Stomach (tissue), 9 donors: ENCODE measurements around the gene LSR. TPM values are rescaled to one million over a fixed set of nuclear protein-coding genes. Genes with fewer than 3 reads are reported as not detected.

Experiments used
- DNase-seq, 2 donors: peaks; one replicate each; pipeline versions ENCODE4 v3.0.0 to v3.0.0-alpha.2; 2013 to 2019
- H3K27ac ChIP-seq, 5 donors: fragments of 200-600 bp in 4 of 5; sonication (generic) in 4 of 5; one replicate each; pipeline ENCODE4 v1.5.1; 2013 to 2019; ENCODE audit warnings: mild to moderate bottlenecking in 1 of 5, moderate library complexity in 1 of 5
- H3K27me3 ChIP-seq, 3 donors: fragments of 200-600 bp; sonication (generic); one replicate each; pipeline ENCODE4 v1.5.1; 2017 to 2019; ENCODE audit warnings: mixed run types in 1 of 3
- H3K36me3 ChIP-seq, 4 donors: fragments of 200-600 bp; sonication (generic); 1 replicate in 3 of 4; 2 replicates in 1 of 4; pipeline ENCODE4 v1.5.1; 2016 to 2019
- H3K4me1 ChIP-seq, 4 donors: fragments of 200-600 bp; sonication (generic); one replicate each; pipeline ENCODE4 v1.5.1; 2016 to 2019
- H3K4me3 ChIP-seq, 4 donors: fragments of 200-600 bp; sonication (generic) in 3 of 4; one replicate each; pipeline ENCODE4 v1.5.1; 2016 to 2019; ENCODE audit warnings: mild to moderate bottlenecking in 1 of 4
- H3K9me3 ChIP-seq, 4 donors: fragments of 200-600 bp; sonication (generic); one replicate each; pipeline ENCODE4 v1.5.1; 2016 to 2019
- EP300 ChIP-seq: sonication (generic); formaldehyde crosslinking; IDR thresholded peaks from one replicate; pipeline ENCODE4 v1.6.1; 2017; ENCODE audit warnings: antibody characterized with exemption
- POLR2A ChIP-seq, 4 donors: fragments of 450-650 bp; IDR thresholded peaks; one replicate each; pipeline ENCODE4 v1.6.1; 2016; ENCODE audit warnings: antibody characterized with exemption in 4 of 4, control low read depth in 2 of 4, mild to moderate bottlenecking in 1 of 4, moderate library complexity in 1 of 4
- POLR2AphosphoS5 ChIP-seq, 3 donors: sonication (generic); formaldehyde crosslinking; IDR thresholded peaks; one replicate each; pipeline ENCODE4 v1.6.1; 2016; ENCODE audit warnings: antibody characterized with exemption in 3 of 3
- WGBS, 5 donors: extraction: QIAGEN DNeasy Blood & Tissue Kit in 3 of 5; methylation state at CpG; one replicate each; pipeline versions ENCODE4 v1.1.5 to v1.1.7; 2013 to 2018; 5-methylcytosine and 5-hydroxymethylcytosine counted together
- intact Hi-C: fragments of 100-400 bp; cut with DNase I; formaldehyde crosslinking; loops from one replicate; pipeline ENCODE4 v1.15.1; 2023; ENCODE audit warnings: low total_unique reads
- polyA plus RNA-seq, 3 donors: library from polyadenylated mRNA; stranded (reverse); fragments of 200-250 nt; gene quantifications; one replicate each; pipeline ENCODE4 v1.2.3, GENCODE V29; 2013
- total RNA-seq, 5 donors: library from RNA; depleted of rRNA; stranded (reverse); fragments of >200 nt; gene quantifications; one replicate each; pipeline versions ENCODE4 v1.1.0 to v1.2.3, GENCODE V29; 2014 to 2016
- TF ChIP-seq, protein P1 (sequence below), 7 experiments: fragments of 450-650 bp in 4 of 7; fragments of 200-600 bp in 3 of 7; sonication (generic) in 3 of 7; IDR thresholded peaks; one replicate each; pipeline ENCODE4 v1.5.1; 2016 to 2019; ENCODE audit warnings: antibody characterized with exemption in 7 of 7, control low read depth in 2 of 7, mild to moderate bottlenecking in 1 of 7
- donor health status: healthy with polysubstance abuse.
- donor health status: Bipolar disorder and iron deficiency.
- donor health status: healthy.

The LSR gene
- total and polyA plus RNA-seq, 8 donors, result 17.9 to 174 (median 78.6) TPM

DNA sequence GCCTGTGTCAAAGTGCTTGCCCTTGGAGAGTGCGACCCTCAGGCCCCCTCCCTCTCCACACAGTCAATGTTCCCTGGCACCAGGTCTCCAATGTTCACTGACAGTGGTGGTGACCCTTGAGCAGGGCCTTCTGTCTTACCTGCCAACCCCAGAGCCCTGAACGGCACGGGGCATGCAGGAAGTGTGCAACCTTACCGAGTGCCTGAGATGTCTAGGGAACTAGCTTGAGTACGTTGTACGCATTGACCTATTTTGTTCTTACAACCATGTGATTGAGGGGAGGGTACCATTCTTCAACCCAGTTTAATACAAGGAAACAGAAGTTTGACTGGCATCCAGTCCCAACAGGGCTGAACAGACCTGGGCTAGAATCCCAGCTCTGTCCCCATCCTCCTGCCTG is 56.4 kb downstream of the LSR start:
- H3K27ac ChIP-seq, result no peak overlapping the region
- TF ChIP-seq POLR2A (IDR thresholded peaks at IDR 0.05), result no peak
- TF ChIP-seq POLR2AphosphoS5 (IDR thresholded peaks at IDR 0.05), result no peak
- no peak for TF ChIP-seq EP300
- TF ChIP-seq, protein P1, sequence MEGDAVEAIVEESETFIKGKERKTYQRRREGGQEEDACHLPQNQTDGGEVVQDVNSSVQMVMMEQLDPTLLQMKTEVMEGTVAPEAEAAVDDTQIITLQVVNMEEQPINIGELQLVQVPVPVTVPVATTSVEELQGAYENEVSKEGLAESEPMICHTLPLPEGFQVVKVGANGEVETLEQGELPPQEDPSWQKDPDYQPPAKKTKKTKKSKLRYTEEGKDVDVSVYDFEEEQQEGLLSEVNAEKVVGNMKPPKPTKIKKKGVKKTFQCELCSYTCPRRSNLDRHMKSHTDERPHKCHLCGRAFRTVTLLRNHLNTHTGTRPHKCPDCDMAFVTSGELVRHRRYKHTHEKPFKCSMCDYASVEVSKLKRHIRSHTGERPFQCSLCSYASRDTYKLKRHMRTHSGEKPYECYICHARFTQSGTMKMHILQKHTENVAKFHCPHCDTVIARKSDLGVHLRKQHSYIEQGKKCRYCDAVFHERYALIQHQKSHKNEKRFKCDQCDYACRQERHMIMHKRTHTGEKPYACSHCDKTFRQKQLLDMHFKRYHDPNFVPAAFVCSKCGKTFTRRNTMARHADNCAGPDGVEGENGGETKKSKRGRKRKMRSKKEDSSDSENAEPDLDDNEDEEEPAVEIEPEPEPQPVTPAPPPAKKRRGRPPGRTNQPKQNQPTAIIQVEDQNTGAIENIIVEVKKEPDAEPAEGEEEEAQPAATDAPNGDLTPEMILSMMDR (IDR thresholded peaks at IDR 0.05), result no peak
- no peaks in the 10 kb centered on the region for H3K9me3 ChIP-seq
- no peaks in the 10 kb centered on the region for H3K4me1 ChIP-seq
- H3K27me3 ChIP-seq, result peaks cover 0 to 30% (median under 1%) of the 10 kb centered on the region in 3 donors
- WGBS, 5 donors, result 74 to 86% (median 84%) methylated on average over 5 to 6 of the region's 6 CpGs
- intact Hi-C loops, result no loop called here
- DNase-seq, result no peak
- no peaks in the 10 kb centered on the region for H3K36me3 ChIP-seq
- H3K4me3 ChIP-seq, result no peak overlapping the region

DNA sequence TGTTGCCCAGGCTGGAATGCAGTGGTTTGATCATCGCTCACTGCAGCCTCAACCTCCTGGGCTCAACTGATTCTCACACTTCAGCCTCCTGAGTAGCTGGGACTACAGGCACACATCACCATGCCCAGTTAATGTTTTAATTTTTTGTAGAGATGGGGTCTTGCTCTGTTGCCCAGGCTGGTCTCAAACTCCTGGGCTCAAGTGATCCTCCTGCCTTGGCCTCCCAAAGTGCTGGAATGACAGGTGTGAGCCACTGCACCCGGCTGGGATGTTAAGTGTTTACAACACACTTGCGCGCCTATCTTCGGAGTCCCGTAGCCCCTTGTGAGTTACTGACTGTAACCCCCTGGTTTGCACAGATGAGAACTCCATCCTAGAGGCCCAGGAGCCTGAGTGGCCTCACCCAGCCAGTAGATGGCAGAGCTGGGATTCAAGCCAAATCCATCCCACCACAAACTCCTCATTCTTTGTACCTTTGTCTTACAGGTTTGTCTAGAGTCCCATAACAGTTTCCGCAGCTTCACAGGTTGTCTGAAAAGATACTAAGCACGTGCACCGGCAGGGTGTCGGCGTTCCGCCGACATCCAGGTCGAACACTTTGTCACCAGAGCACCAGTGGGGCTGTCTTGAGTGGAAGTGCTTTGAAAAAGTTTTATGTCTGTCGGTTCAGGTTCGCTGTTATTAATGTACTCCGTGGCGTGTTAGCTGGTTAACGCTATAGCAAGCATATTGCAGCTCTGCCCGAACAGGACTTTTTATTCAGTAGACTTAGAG is 57.9 kb downstream of the LSR start:
- Histone ChIP-seq H3K4me1 (no peaks in the 10 kb centered on the region), H3K9me3 (no peaks in the 10 kb centered on the region), H3K27me3 (peaks cover 0 to 31% (median 0%) of the 10 kb centered on the region in 3 donors), H3K36me3 (no peaks in the 10 kb centered on the region), H3K27ac (no peak overlapping the region), H3K4me3 (no peak overlapping the region)
- no peak for DNase-seq
- intact Hi-C loops, result no loop called here
- 77 to 86% (median 83%) methylated on average over 15 to 20 of the region's 20 CpGs for WGBS, 5 donors
- TF ChIP-seq EP300 (no peak), POLR2AphosphoS5 (IDR thresholded peaks at IDR 0.05) (no peak), POLR2A (IDR thresholded peaks at IDR 0.05) (no peak)
- TF ChIP-seq, protein P1 (IDR thresholded peaks at IDR 0.05), result no peak

DNA sequence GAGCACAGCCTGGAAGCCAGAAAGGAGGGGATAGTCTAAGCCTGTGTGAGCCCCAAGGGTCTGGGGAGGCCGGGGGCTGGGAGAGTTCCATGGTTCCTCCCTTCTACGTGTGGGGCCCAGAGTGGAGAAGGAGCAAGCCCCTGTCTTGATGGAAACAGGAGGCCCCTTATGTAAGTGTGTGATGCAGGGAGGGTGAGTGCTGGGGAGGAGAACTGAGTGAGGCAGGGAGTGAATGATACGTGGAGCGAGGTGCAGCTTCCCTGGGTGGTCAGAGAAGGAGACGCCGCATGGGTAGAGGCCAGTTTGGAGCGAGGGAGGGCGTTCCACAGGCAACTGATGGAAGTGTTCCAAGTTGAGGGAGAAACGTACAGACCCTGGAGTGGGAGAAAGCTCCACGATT is 59.1 kb downstream of the LSR start:
- Histone ChIP-seq H3K4me3 (no peak overlapping the region), H3K36me3 (no peaks in the 10 kb centered on the region), H3K4me1 (no peaks in the 10 kb centered on the region), H3K9me3 (no peaks in the 10 kb centered on the region), H3K27ac (no peak overlapping the region), H3K27me3 (peaks cover 0 to 24% (median 0%) of the 10 kb centered on the region in 3 donors)
- DNase-seq, result no peak
- TF ChIP-seq POLR2A (IDR thresholded peaks at IDR 0.05), result no peak
- TF ChIP-seq, protein P1 (IDR thresholded peaks at IDR 0.05), result no peak
- no peak for TF ChIP-seq EP300
- no peak for TF ChIP-seq POLR2AphosphoS5 (IDR thresholded peaks at IDR 0.05)
- WGBS, 5 donors, result 65 to 83% (median 79%) methylated on average over 10 of the region's 10 CpGs
- intact Hi-C loops, result no loop called here

DNA sequence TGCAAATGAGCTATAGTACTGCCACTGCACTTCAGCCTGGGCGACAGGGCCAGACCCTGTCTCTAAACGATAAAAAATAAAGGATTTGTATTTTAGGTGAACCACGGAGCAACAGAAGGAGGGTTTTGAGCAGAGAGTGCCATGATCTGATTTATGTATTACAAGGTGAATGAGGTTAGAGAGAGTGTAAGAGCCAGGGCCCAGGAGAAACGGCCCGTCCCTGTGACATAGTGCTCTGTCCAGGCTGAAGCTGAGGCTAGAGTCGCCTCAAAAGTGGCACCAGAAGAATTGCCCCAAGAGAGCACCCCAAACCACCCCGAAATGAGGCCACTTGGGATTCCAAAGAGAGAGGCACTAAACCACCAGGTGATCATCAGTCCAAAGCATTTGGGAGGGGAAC is 60.1 kb downstream of the LSR start:
- intact Hi-C loops, result no loop called here
- H3K27ac ChIP-seq, result no peak overlapping the region
- H3K4me3 ChIP-seq, result no peak overlapping the region
- peaks cover 0 to 23% (median 0%) of the 10 kb centered on the region in 3 donors for H3K27me3 ChIP-seq
- no peak for DNase-seq
- no peak for TF ChIP-seq POLR2AphosphoS5 (IDR thresholded peaks at IDR 0.05)
- H3K4me1 ChIP-seq, result no peaks in the 10 kb centered on the region
- WGBS, 5 donors, result 63 to 82% (median 76%) methylated on average over 7 of the region's 7 CpGs
- H3K36me3 ChIP-seq, result no peaks in the 10 kb centered on the region
- no peaks in the 10 kb centered on the region for H3K9me3 ChIP-seq
